ENCODE data around the gene RNF123.

- TF ChIP-seq CTCF (IDR thresholded peaks at IDR 0.05) (no peak), POLR2A (IDR thresholded peaks at IDR 0.05) (no peak), POLR2AphosphoS5 (IDR thresholded peaks at IDR 0.05) (no peak)
These were observed 35.2 kb downstream of the RNF123 start for GRCh38 chr3:49724586-49724985.
